Left lung (tissue), 10 donors: Measurements from ENCODE around the gene FGF10. TPM values are rescaled to one million over a fixed set of nuclear protein-coding genes. Genes with fewer than 3 reads are reported as not detected.
A peak's percentile ranks its signal among the peaks of the same experiment; 100 is the strongest.

ENCODE experiments used
- ATAC-seq: fragments of 200-7000 bp; cut with Tn5 transposase; one replicate; pipeline ENCODE4 v1.9.1; 2020; ENCODE audit warnings: moderate library complexity
- DNase-seq, 4 donors: peaks; one replicate each; pipeline ENCODE4 v3.0.0-alpha.2; 2013 to 2020
- H3K27ac ChIP-seq, 2 donors: fragments of 200-600 bp; sonication (generic) in 1 of 2; one replicate each; pipeline versions ENCODE4 v1.5.0 to v1.8.0; 2020 to 2021
- H3K27me3 ChIP-seq, 2 donors: fragments of 200-600 bp; sonication (generic) in 1 of 2; one replicate each; pipeline versions ENCODE4 v1.5.0 to v1.8.0; 2020 to 2021
- H3K36me3 ChIP-seq, 2 donors: fragments of 200-600 bp; sonication (generic) in 1 of 2; one replicate each; pipeline versions ENCODE4 v1.5.0 to v1.8.0; 2020 to 2021
- H3K4me1 ChIP-seq, 2 donors: fragments of 200-600 bp; one replicate each; pipeline ENCODE4 v1.8.0; 2021
- H3K4me3 ChIP-seq, 2 donors: fragments of 200-600 bp; sonication (generic) in 1 of 2; one replicate each; pipeline versions ENCODE4 v1.5.0 to v1.8.0; 2020 to 2021; ENCODE audit warnings: mild to moderate bottlenecking in 1 of 2
- H3K9me3 ChIP-seq, 2 donors: fragments of 200-600 bp; sonication (generic) in 1 of 2; one replicate each; pipeline versions ENCODE4 v1.5.0 to v1.8.0; 2020 to 2021
- CTCF ChIP-seq, 2 donors: fragments of 200-600 bp; sonication (generic) in 1 of 2; IDR thresholded peaks; one replicate each; pipeline versions ENCODE4 v1.5.0 to v1.8.0; 2021; ENCODE audit warnings: antibody characterized with exemption in 2 of 2
- intact Hi-C, 2 donors: fragments of 100-400 bp; cut with DNase I; formaldehyde crosslinking; loops; one replicate each; pipeline versions ENCODE4 v1.11.2 to v1.14.2; 2022
- polyA plus RNA-seq, 6 donors: library from polyadenylated mRNA; unstranded; fragments of 120-200 nt; gene quantifications; one replicate each; pipeline ENCODE4 v1.2.1, GENCODE V29; 2013; ENCODE audit not compliant: insufficient read length in 6 of 6
- total RNA-seq, 2 donors: library from RNA; stranded (reverse); fragmentation: NEBNext Ultra II Directional; extraction: Animal tissue kit (Norgen Biotek cat#: 25700); gene quantifications; one replicate each; pipeline ENCODE4 v1.2.1, GENCODE V29; 2021
- donor health status: DM: no; HTN: yes; CAD: no.
- donor health status: DM: no; HTN: no; CAD: no.

FGF10 gene
- total and polyA plus RNA-seq, 8 donors, result 1.2 to 47.7 (median 43.7) TPM

GRCh38 chr5:44388321-44389089 is 715 bp downstream of the FGF10 start:
- ATAC-seq (peak; percentile 45), DNase-seq (peak in 2 of 4 donors; percentile 34 to 49)
- no peak for TF ChIP-seq CTCF (IDR thresholded peaks at IDR 0.05)
- Histone ChIP-seq H3K36me3 (no peaks in the 10 kb centered on the region), H3K27ac (peak overlapping the region; percentile 25 to 37), H3K4me3 (peak overlapping the region; percentile 25 to 32), H3K4me1 (peaks cover 0 to 9% of the 10 kb centered on the region in 2 donors), H3K9me3 (no peaks in the 10 kb centered on the region), H3K27me3 (peaks cover 18 to 53% of the 10 kb centered on the region in 2 donors)
- intact Hi-C loops, result no loop called here

- peak overlapping the region; percentile 25 to 32 for H3K4me3 ChIP-seq
- no peak for ATAC-seq
- no peak overlapping the region for H3K27ac ChIP-seq
- intact Hi-C loops, result no loop called here
- H3K9me3 ChIP-seq, result no peaks in the 10 kb centered on the region
- TF ChIP-seq CTCF (IDR thresholded peaks at IDR 0.05), result no peak
- H3K27me3 ChIP-seq, result peaks cover 18 to 53% of the 10 kb centered on the region in 2 donors
- H3K4me1 ChIP-seq, result peaks cover 0 to 9% of the 10 kb centered on the region in 2 donors
- H3K36me3 ChIP-seq, result no peaks in the 10 kb centered on the region
- DNase-seq, result peak in 2 of 4 donors; percentile 31 to 57
Observed at GRCh38 chr5:44387921-44388320, 1.3 kb downstream of the FGF10 start.

GRCh38 chr5:44387406-44387805 is 1.8 kb downstream of the FGF10 start:
- H3K4me1 ChIP-seq, result peaks cover 0 to 9% of the 10 kb centered on the region in 2 donors
- peak overlapping the region; percentile 25 to 32 for H3K4me3 ChIP-seq
- DNase-seq (peak in 1 of 4 donors; percentile 43), ATAC-seq (no peak)
- no peaks in the 10 kb centered on the region for H3K36me3 ChIP-seq
- TF ChIP-seq CTCF (IDR thresholded peaks at IDR 0.05), result no peak
- intact Hi-C loops, result no loop called here
- H3K27me3 ChIP-seq, result peaks cover 18 to 53% of the 10 kb centered on the region in 2 donors
- H3K27ac ChIP-seq, result no peak overlapping the region
- H3K9me3 ChIP-seq, result no peaks in the 10 kb centered on the region

- Histone ChIP-seq H3K9me3 (no peaks in the 10 kb centered on the region), H3K27me3 (peaks cover 15 to 42% of the 10 kb centered on the region in 2 donors), H3K27ac (no peak overlapping the region), H3K4me1 (peaks cover 0 to 9% of the 10 kb centered on the region in 2 donors), H3K4me3 (no peak overlapping the region), H3K36me3 (no peaks in the 10 kb centered on the region)
- peak in 2 of 4 donors; percentile 56 to 69 for DNase-seq
- no peak for ATAC-seq
- intact Hi-C loops, result no loop called here
- no peak for TF ChIP-seq CTCF (IDR thresholded peaks at IDR 0.05)
Observed at GRCh38 chr5:44385291-44385900, 3.8 kb downstream of the FGF10 start.

- no peaks in the 10 kb centered on the region for H3K9me3 ChIP-seq
- no peaks in the 10 kb centered on the region for H3K36me3 ChIP-seq
- no peak for TF ChIP-seq CTCF (IDR thresholded peaks at IDR 0.05)
- ATAC-seq, result no peak
- H3K4me3 ChIP-seq, result no peak overlapping the region
- intact Hi-C loops, result no loop called here
- no peak overlapping the region for H3K27ac ChIP-seq
- no peak for DNase-seq
- peaks cover 11 to 36% of the 10 kb centered on the region in 2 donors for H3K27me3 ChIP-seq
- peaks cover 0 to 9% of the 10 kb centered on the region in 2 donors for H3K4me1 ChIP-seq
Observed at GRCh38 chr5:44384816-44385215, 4.4 kb downstream of the FGF10 start.
